Pancreas (tissue), 10 donors: ENCODE data around the gene CKS1B. TPM values are rescaled to one million over a fixed set of nuclear protein-coding genes. Genes with fewer than 3 reads are reported as not detected.

Source experiments
- ATAC-seq, 4 donors: fragments of 200-7000 bp; cut with Tn5 transposase; one replicate each; pipeline versions ENCODE4 v1.8.0 to v1.9.1; 2020; ENCODE audit warnings: mild to moderate bottlenecking in 4 of 4, moderate library complexity in 4 of 4
- DNase-seq, 6 donors: peaks; one replicate each; pipeline ENCODE4 v3.0.0-alpha.2; 2020
- FAIRE-seq: peaks from 2 replicates; lab custom pipeline; 2012; peaks lifted over from hg19 to GRCh38; lab: Jason Lieb, UNC
- H3K27ac ChIP-seq, 4 donors: fragments of 200-600 bp; sonication (generic); 1 replicate in 3 of 4; 2 replicates in 1 of 4; pipeline versions ENCODE4 v1.5.0 to v1.8.0; 2020
- H3K27me3 ChIP-seq, 4 donors: fragments of 200-600 bp; one replicate each; pipeline ENCODE4 v1.8.0; 2021
- H3K36me3 ChIP-seq, 3 donors: fragments of 200-600 bp; sonication (generic) in 1 of 3; one replicate each; pipeline versions ENCODE4 v1.5.0 to v1.8.0; 2020 to 2021
- H3K4me1 ChIP-seq, 3 donors: fragments of 200-600 bp; one replicate each; pipeline ENCODE4 v1.8.0; 2021
- H3K4me3 ChIP-seq, 4 donors: fragments of 200-600 bp; sonication (generic) in 2 of 4; one replicate each; pipeline versions ENCODE4 v1.5.0 to v1.8.0; 2020 to 2021
- H3K9me3 ChIP-seq, 4 donors: fragments of 200-600 bp; one replicate each; pipeline ENCODE4 v1.8.0; 2021
- WGBS, 2 donors: extraction: QIAGEN DNeasy Blood & Tissue Kit; methylation state at CpG; one replicate each; pipeline ENCODE4 v1.1.7; 2013; 5-methylcytosine and 5-hydroxymethylcytosine counted together
- intact Hi-C, 3 donors: fragments of 100-400 bp; cut with DNase I; formaldehyde crosslinking; loops; one replicate each; pipeline versions ENCODE4 v1.11.1 to v1.14.2; 2022
- polyA plus RNA-seq, 2 donors: library from polyadenylated mRNA; stranded (reverse); fragments of 200-250 nt; gene quantifications; one replicate each; pipeline ENCODE4 v1.2.3, GENCODE V29; 2013
- total RNA-seq, 6 donors: library from RNA; stranded (reverse); fragmentation: NEBNext Ultra II Directional in 4 of 6; extraction: Animal tissue kit (Norgen Biotek cat#: 25700) in 4 of 6; gene quantifications; one replicate each; pipeline versions ENCODE4 v1.2.1 to v1.2.4, GENCODE V29; 2021 to 2023
- TF ChIP-seq, protein P1 (sequence below), 4 donors: fragments of 200-600 bp; sonication (generic) in 3 of 4; IDR thresholded peaks; one replicate each; pipeline versions ENCODE4 v1.5.0 to v1.8.0; 2021; ENCODE audit warnings: antibody characterized with exemption in 4 of 4
- donor health status: healthy with polysubstance abuse.
- donor health status: DM: no; HTN: no; CAD: no; lungs with moderate emphysema.
- donor health status: DM: no; HTN: no; CAD: no.
- donor health status: control.
- donor health status: control.
- donor health status: Bipolar disorder and iron deficiency.
- donor health status: DM: yes; HTN: yes; CAD: no.
- donor health status: DM: no; HTN: no; CAD: no.
- donor health status: DM: no; HTN: no; CAD: no.
- donor health status: DM: yes; HTN: yes; CAD: no.

The CKS1B gene
- total and polyA plus RNA-seq, 8 donors: 6.7 to 19.5 (median 10.2) TPM

DNA sequence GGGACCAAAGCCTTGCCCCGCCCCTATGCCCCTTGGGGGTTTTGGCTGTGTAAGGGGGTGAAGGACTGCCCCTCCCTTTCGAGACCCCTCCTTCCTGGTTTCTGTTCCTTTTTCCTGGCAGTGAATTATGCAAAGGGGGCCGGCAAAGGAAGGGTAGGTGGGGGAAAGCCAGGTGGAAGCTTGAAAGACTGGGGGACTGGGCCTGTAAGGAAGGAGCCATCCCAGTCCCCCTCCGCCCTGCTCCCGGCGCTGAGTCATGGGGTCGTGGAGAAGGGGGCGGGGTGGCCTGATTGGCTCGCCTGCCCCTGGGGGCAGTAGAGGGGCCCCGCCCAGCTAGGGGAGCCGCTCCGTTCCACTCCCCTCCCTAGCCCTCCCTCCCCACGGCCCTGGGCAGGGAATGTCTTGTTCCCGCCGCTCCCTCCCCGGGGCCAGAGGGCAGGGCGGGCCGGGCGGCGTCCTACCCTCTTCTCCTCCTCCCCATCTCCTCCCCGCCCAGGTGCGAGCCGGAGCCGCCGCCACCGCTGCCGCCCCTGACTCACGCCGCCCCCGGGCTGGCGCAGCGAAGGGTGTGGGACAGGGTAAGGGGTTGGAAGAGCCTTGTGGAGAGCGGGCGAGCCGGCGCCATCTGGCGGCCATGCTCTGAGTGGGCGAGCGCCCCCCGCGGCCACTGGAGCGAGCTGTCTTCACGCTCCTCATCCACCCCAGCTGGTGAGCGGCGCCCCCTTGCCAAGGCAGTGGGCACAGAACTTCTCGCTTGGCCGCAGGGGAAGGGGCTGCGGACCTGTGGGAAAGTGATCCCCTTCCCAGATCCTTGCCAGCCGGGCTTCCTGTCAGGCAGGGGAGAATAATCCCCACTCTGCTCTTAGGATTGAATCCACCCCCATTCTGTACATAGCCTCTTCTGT is 42.8 kb downstream of the CKS1B start:
- H3K4me3 ChIP-seq: peak overlapping the region in 3 of 4 donors; percentile 4 to 40 (median 23)
- peak; percentile 81 to 93 (median 90) for ATAC-seq
- no peaks in the 10 kb centered on the region for H3K27me3 ChIP-seq
- 6 to 7% methylated on average over 36 to 49 of the region's 49 CpGs for WGBS, 2 donors
- H3K36me3 ChIP-seq: peaks cover 0 to 24% (median 9%) of the 10 kb centered on the region in 3 donors
- TF ChIP-seq, protein P1, sequence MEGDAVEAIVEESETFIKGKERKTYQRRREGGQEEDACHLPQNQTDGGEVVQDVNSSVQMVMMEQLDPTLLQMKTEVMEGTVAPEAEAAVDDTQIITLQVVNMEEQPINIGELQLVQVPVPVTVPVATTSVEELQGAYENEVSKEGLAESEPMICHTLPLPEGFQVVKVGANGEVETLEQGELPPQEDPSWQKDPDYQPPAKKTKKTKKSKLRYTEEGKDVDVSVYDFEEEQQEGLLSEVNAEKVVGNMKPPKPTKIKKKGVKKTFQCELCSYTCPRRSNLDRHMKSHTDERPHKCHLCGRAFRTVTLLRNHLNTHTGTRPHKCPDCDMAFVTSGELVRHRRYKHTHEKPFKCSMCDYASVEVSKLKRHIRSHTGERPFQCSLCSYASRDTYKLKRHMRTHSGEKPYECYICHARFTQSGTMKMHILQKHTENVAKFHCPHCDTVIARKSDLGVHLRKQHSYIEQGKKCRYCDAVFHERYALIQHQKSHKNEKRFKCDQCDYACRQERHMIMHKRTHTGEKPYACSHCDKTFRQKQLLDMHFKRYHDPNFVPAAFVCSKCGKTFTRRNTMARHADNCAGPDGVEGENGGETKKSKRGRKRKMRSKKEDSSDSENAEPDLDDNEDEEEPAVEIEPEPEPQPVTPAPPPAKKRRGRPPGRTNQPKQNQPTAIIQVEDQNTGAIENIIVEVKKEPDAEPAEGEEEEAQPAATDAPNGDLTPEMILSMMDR (IDR thresholded peaks at IDR 0.05): peak; percentile 89 to 98 (median 96)
- intact Hi-C loops: loop anchor here in 2 of 3 donors (10.0 kb wide), 1 partner anchor 52 kb away; the partner anchor contains the start of gene PYGO2 (in 2 of the 2)
- FAIRE-seq: no peak
- no peaks in the 10 kb centered on the region for H3K9me3 ChIP-seq
- H3K4me1 ChIP-seq: peaks cover 0 to 14% (median 5%) of the 10 kb centered on the region in 3 donors
- DNase-seq: peak; percentile 85 to 95 (median 92)
- peak overlapping the region; percentile 22 to 72 (median 48) for H3K27ac ChIP-seq

DNA sequence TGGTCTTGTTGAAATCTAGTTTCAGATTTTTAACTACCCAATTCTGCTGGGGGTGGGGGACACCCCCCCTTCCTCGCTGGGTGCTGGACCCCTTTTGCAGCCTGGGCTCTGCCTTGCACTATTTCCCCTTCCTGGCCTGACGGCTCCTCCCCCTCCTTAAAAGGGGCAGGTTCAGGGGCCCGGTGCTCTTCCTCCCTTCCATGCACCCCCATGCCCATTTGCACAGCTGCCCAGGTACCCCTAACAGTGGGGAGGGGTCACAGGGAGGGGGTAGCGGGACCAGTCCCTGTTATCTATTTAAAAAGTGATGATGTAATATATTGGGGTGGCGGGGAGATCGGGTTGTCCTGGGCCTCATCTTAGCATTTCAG is 43.5 kb downstream of the CKS1B start:
- H3K4me1 ChIP-seq: peaks cover 0 to 14% (median 5%) of the 10 kb centered on the region in 3 donors
- H3K4me3 ChIP-seq: peak overlapping the region in 2 of 4 donors; percentile 23 to 40
- TF ChIP-seq, protein P1 (IDR thresholded peaks at IDR 0.05): no peak
- no peak for FAIRE-seq
- peak overlapping the region in 1 of 4 donors; percentile 72 for H3K27ac ChIP-seq
- DNase-seq: no peak
- no peaks in the 10 kb centered on the region for H3K27me3 ChIP-seq
- no peaks in the 10 kb centered on the region for H3K9me3 ChIP-seq
- WGBS, 2 donors: 47 to 65% methylated on average over 6 of the region's 6 CpGs
- H3K36me3 ChIP-seq: peaks cover 0 to 24% (median 9%) of the 10 kb centered on the region in 3 donors
- intact Hi-C loops: loop anchor here in 2 of 3 donors (10.0 kb wide), 1 partner anchor 53 kb away; the partner anchor contains the start of gene PYGO2 (in 2 of the 2)
- no peak for ATAC-seq

- no peak overlapping the region for H3K4me3 ChIP-seq
- intact Hi-C loops: loop anchor here in 2 of 3 donors (10.0 kb wide), 1 partner anchor 54 kb away; the partner anchor contains the start of gene PYGO2 (in 2 of the 2)
- whole genome bisulfite sequencing, 2 donors: 84 to 86% methylated on average over 7 to 8 of the region's 8 CpGs
- no peak for DNase-seq
- no peak for FAIRE-seq
- TF ChIP-seq, protein P1 (IDR thresholded peaks at IDR 0.05): no peak
- peaks cover 0 to 14% (median 5%) of the 10 kb centered on the region in 3 donors for H3K4me1 ChIP-seq
- no peak overlapping the region for H3K27ac ChIP-seq
- H3K9me3 ChIP-seq: no peaks in the 10 kb centered on the region
- no peaks in the 10 kb centered on the region for H3K27me3 ChIP-seq
- H3K36me3 ChIP-seq: peaks cover 0 to 24% (median 9%) of the 10 kb centered on the region in 3 donors
- ATAC-seq: no peak
These were observed 44.3 kb downstream of the CKS1B start for GRCh38 chr1:155018617-155019348.

GRCh38 chr1:155019377-155020245 is 45.1 kb downstream of the CKS1B start:
- H3K9me3 ChIP-seq: no peaks in the 10 kb centered on the region
- no peak overlapping the region for H3K4me3 ChIP-seq
- H3K27ac ChIP-seq: no peak overlapping the region
- WGBS, 2 donors: 76% methylated on average over 11 of the region's 11 CpGs
- peaks cover 0 to 19% (median 9%) of the 10 kb centered on the region in 3 donors for H3K36me3 ChIP-seq
- FAIRE-seq: no peak
- no peak for ATAC-seq
- peaks cover 0 to 14% (median 5%) of the 10 kb centered on the region in 3 donors for H3K4me1 ChIP-seq
- intact Hi-C loops: loop anchor here in 2 of 3 donors (10.0 kb wide), 1 partner anchor 55 kb away; the partner anchor contains the start of gene PYGO2 (in 2 of the 2)
- H3K27me3 ChIP-seq: no peaks in the 10 kb centered on the region
- DNase-seq: no peak
- TF ChIP-seq, protein P1 (IDR thresholded peaks at IDR 0.05): no peak
